Osteoblast (primary cell): Measurements from ENCODE around the gene WDR37. TPM values are rescaled to one million over a fixed set of nuclear protein-coding genes. Genes with fewer than 3 reads are reported as not detected.

Experiments
- DNase-seq: peaks from one replicate; pipeline ENCODE4 v3.0.0; 2011; ENCODE audit warnings: low spot score, mixed read lengths; ENCODE audit not compliant: insufficient read length; ENCODE audit errors: missing footprints
- H2AFZ ChIP-seq: 2 replicates; pipeline ENCODE4 v1.6.0; 2011; ENCODE audit warnings: mild to moderate bottlenecking, low read length
- H3K27ac ChIP-seq: 2 replicates; pipeline ENCODE4 v1.5.1; 2011; ENCODE audit warnings: mild to moderate bottlenecking, low read depth, low read length, moderate library complexity
- H3K27me3 ChIP-seq: 2 replicates; pipeline ENCODE4 v1.6.0; 2012; ENCODE audit warnings: mild to moderate bottlenecking, control low read depth, inconsistent platforms, low read length, moderate library complexity; ENCODE audit not compliant: insufficient read depth
- H3K36me3 ChIP-seq: 2 replicates; pipeline ENCODE4 v1.5.1; 2011; ENCODE audit warnings: mild to moderate bottlenecking, low read length, control low read depth, moderate library complexity; ENCODE audit not compliant: insufficient read depth
- H3K4me1 ChIP-seq: 2 replicates; pipeline ENCODE4 v1.5.1; 2011; ENCODE audit warnings: mild to moderate bottlenecking, low read length, control low read depth, moderate library complexity; ENCODE audit not compliant: insufficient read depth
- H3K4me2 ChIP-seq: 2 replicates; pipeline ENCODE4 v1.6.0; 2011; ENCODE audit warnings: mild to moderate bottlenecking, low read length; ENCODE audit not compliant: insufficient read depth
- H3K4me3 ChIP-seq: fragments of 200-600 bp; sonication (generic); 3 replicates; pipeline ENCODE4 v1.5.1; 2012; ENCODE audit warnings: mild to moderate bottlenecking, low read length, inconsistent platforms; ENCODE audit not compliant: insufficient read depth
- H3K79me2 ChIP-seq: 2 replicates; pipeline ENCODE4 v1.6.0; 2012; ENCODE audit warnings: mild to moderate bottlenecking, low read length, control low read depth, inconsistent platforms; ENCODE audit not compliant: insufficient read depth
- H3K9me3 ChIP-seq: 2 replicates; pipeline ENCODE4 v1.5.1; 2011; ENCODE audit warnings: low read depth, low read length, control low read depth
- H4K20me1 ChIP-seq: 2 replicates; pipeline ENCODE4 v1.6.0; 2012; ENCODE audit warnings: mild to moderate bottlenecking, low read length, control low read depth; ENCODE audit not compliant: insufficient read depth
- CTCF ChIP-seq: IDR thresholded peaks from 2 replicates; pipeline ENCODE4 v1.5.1; 2011; ENCODE audit warnings: mild to moderate bottlenecking, low read depth, low read length, moderate library complexity; ENCODE audit errors: extremely low read depth
- total RNA-seq: library from RNA; depleted of rRNA; stranded (reverse); fragments of >200 nt; gene quantifications from 2 replicates; pipeline ENCODE4 v1.2.3, GENCODE V29; 2012

WDR37 gene
- total RNA-seq, 1 donor = 18.8 TPM

- H3K9me3 ChIP-seq = no peaks in the 10 kb centered on the region
- no peak overlapping the region for H3K4me3 ChIP-seq
- peaks cover 31% of the 10 kb centered on the region for H3K36me3 ChIP-seq
- DNase-seq = no peak
- H3K79me2 ChIP-seq = peaks cover 48% of the 10 kb centered on the region
- H4K20me1 ChIP-seq = peaks cover 24% of the 10 kb centered on the region
- H2AFZ ChIP-seq = no peak overlapping the region
- no peaks in the 10 kb centered on the region for H3K27me3 ChIP-seq
- H3K4me2 ChIP-seq = no peak overlapping the region
- TF ChIP-seq CTCF = no peak
- H3K27ac ChIP-seq = no peak overlapping the region
- H3K4me1 ChIP-seq = peaks cover 6% of the 10 kb centered on the region
Measured at GRCh38 chr10:1044964-1045363, 11.2 kb upstream of the WDR37 start.

GRCh38 chr10:1045415-1045814, 10.8 kb upstream of the WDR37 start:
- Histone ChIP-seq H3K27ac (no peak overlapping the region), H3K4me2 (no peak overlapping the region), H3K4me3 (no peak overlapping the region), H3K4me1 (peaks cover 10% of the 10 kb centered on the region), H4K20me1 (peaks cover 24% of the 10 kb centered on the region), H3K27me3 (no peaks in the 10 kb centered on the region), H2AFZ (no peak overlapping the region), H3K9me3 (no peaks in the 10 kb centered on the region), H3K36me3 (peaks cover 26% of the 10 kb centered on the region), H3K79me2 (peaks cover 49% of the 10 kb centered on the region)
- no peak for DNase-seq
- no peak for TF ChIP-seq CTCF

GRCh38 chr10:1047937-1048336, 8.2 kb upstream of the WDR37 start:
- Histone ChIP-seq H4K20me1 (peaks cover 27% of the 10 kb centered on the region), H3K79me2 (peaks cover 74% of the 10 kb centered on the region), H3K4me2 (peak overlapping the region; percentile 99), H3K27ac (peak overlapping the region; percentile 97), H3K36me3 (peaks cover 13% of the 10 kb centered on the region), H3K4me3 (peak overlapping the region; percentile 95), H3K4me1 (peaks cover 14% of the 10 kb centered on the region), H2AFZ (peak overlapping the region; percentile 62), H3K9me3 (no peaks in the 10 kb centered on the region), H3K27me3 (no peaks in the 10 kb centered on the region)
- no peak for DNase-seq
- TF ChIP-seq CTCF = no peak

- Histone ChIP-seq H3K27ac (peak overlapping the region; percentile 97), H3K9me3 (no peaks in the 10 kb centered on the region), H4K20me1 (peaks cover 27% of the 10 kb centered on the region), H3K79me2 (peaks cover 74% of the 10 kb centered on the region), H3K27me3 (no peaks in the 10 kb centered on the region), H3K4me1 (peaks cover 14% of the 10 kb centered on the region), H2AFZ (peak overlapping the region; percentile 62), H3K4me2 (peak overlapping the region; percentile 99), H3K36me3 (peaks cover 9% of the 10 kb centered on the region), H3K4me3 (peak overlapping the region; percentile 95)
- peak; percentile 88 for DNase-seq
- no peak for TF ChIP-seq CTCF
Measured at GRCh38 chr10:1048349-1048731, 7.8 kb upstream of the WDR37 start.
